H1 (cell line): Measurements from ENCODE around the gene WDR37. TPM values are rescaled to one million over a fixed set of nuclear protein-coding genes. Genes with fewer than 3 reads are reported as not detected.

Source experiments
- BCL11A ChIP-seq, 2 experiments: IDR thresholded peaks; one replicate each; pipeline ENCODE4 v1.6.1; 2011; ENCODE audit warnings: low read depth in 2 of 2, low read length in 2 of 2, mild to moderate bottlenecking in 2 of 2
- CBX5 ChIP-seq: fragments of 300-800, 300-1000 bp; sonication (generic); IDR thresholded peaks from 2 replicates; pipeline ENCODE4 v1.7.1; 2016; ENCODE audit warnings: antibody characterized with exemption, low read length, low read depth
- CBX8 ChIP-seq: fragments of 300-800, 300-1000 bp; sonication (generic); IDR thresholded peaks from 2 replicates; pipeline ENCODE4 v1.7.1; 2016; ENCODE audit warnings: low read depth, low read length, borderline replicate concordance
- CREB1 ChIP-seq: IDR thresholded peaks from 2 replicates; pipeline ENCODE4 v1.6.1; 2012; ENCODE audit warnings: inconsistent platforms
- FOSL1 ChIP-seq: IDR thresholded peaks from 2 replicates; pipeline ENCODE4 v1.6.1; 2011; ENCODE audit warnings: mild to moderate bottlenecking, low read depth, low read length, moderate library complexity; ENCODE audit not compliant: insufficient read depth
- GTF2F1 ChIP-seq: IDR thresholded peaks from 2 replicates; pipeline ENCODE4 v1.6.1; 2012; ENCODE audit warnings: low read depth, low read length, improper control_type of control experiment, borderline replicate concordance
- KDM4A ChIP-seq: IDR thresholded peaks from one replicate; pipeline ENCODE4 v1.7.1; 2012; ENCODE audit warnings: low read depth, mild to moderate bottlenecking, moderate library complexity, low read length, inconsistent platforms; ENCODE audit not compliant: severe bottlenecking
- MAFK ChIP-seq: IDR thresholded peaks from 2 replicates; pipeline ENCODE4 v1.6.1; 2012; ENCODE audit warnings: low read depth, mild to moderate bottlenecking, improper control_type of control experiment, low read length
- NRF1 ChIP-seq: IDR thresholded peaks from 2 replicates; pipeline ENCODE4 v1.6.1; 2011; ENCODE audit warnings: mild to moderate bottlenecking, low read depth, low read length, improper control_type of control experiment
- POLR2AphosphoS5 ChIP-seq: IDR thresholded peaks from 2 replicates; pipeline ENCODE4 v1.6.1; 2011; ENCODE audit warnings: low read depth, low read length
- RAD21 ChIP-seq, 2 experiments: IDR thresholded peaks in 1 of 2; conservative IDR thresholded peaks in 1 of 2; 2 replicates each; pipeline ENCODE4 v1.6.1; 2011; ENCODE audit warnings: low read depth in 2 of 2, low read length in 2 of 2, improper control_type of control experiment in 1 of 2, inconsistent platforms in 1 of 2, mild to moderate bottlenecking in 1 of 2, moderate library complexity in 1 of 2
- RBBP5 ChIP-seq: IDR thresholded peaks from 2 replicates; pipeline ENCODE4 v1.7.1; 2012; ENCODE audit warnings: low read depth, mild to moderate bottlenecking, inconsistent platforms, low read length, moderate library complexity, borderline replicate concordance
- RNF2 ChIP-seq: fragments of 200-900, 300-1000 bp; sonication (generic); IDR thresholded peaks from 2 replicates; pipeline ENCODE4 v1.7.1; 2016; ENCODE audit warnings: borderline replicate concordance, low read depth, mild to moderate bottlenecking, antibody characterized with exemption, low read length; ENCODE audit not compliant: poor library complexity, severe bottlenecking; ENCODE audit errors: missing control alignments
- SIX5 ChIP-seq: IDR thresholded peaks from 2 replicates; pipeline ENCODE4 v1.6.1; 2011; ENCODE audit warnings: mild to moderate bottlenecking, low read depth, low read length
- SP1 ChIP-seq: IDR thresholded peaks from 2 replicates; pipeline ENCODE4 v1.6.1; 2011; ENCODE audit warnings: low read depth, low read length
- SRF ChIP-seq: IDR thresholded peaks from 2 replicates; pipeline ENCODE4 v1.6.1; 2011; ENCODE audit warnings: mild to moderate bottlenecking, low read depth, low read length, moderate library complexity
- TAF7 ChIP-seq: optimal IDR thresholded peaks from 2 replicates; pipeline ENCODE3; 2011; ENCODE audit warnings: low read depth, mild to moderate bottlenecking, inconsistent platforms, low read length, moderate library complexity, borderline replicate concordance
- TBP ChIP-seq: IDR thresholded peaks from 2 replicates; pipeline ENCODE4 v1.6.1; 2011; ENCODE audit warnings: low read depth, low read length, improper control_type of control experiment
- YY1 ChIP-seq: IDR thresholded peaks from 2 replicates; pipeline ENCODE4 v1.6.1; 2011; ENCODE audit warnings: low read depth, mild to moderate bottlenecking, low read length
- polyA plus RNA-seq, 7 experiments: library from polyadenylated mRNA; depleted of rRNA in 3 of 7; stranded (reverse) in 5 of 7; unstranded in 2 of 7; fragments of >200 nt in 5 of 7; fragments of 200-250 nt in 2 of 7; gene quantifications; 1 replicate in 5 of 7; 2 replicates in 1 of 7; 4 replicates in 1 of 7; pipeline versions ENCODE4 v1.2.1 to v1.2.3, GENCODE V29; 2011 to 2013; ENCODE audit warnings: missing spikeins in 2 of 7, mixed read lengths in 2 of 7
- total RNA-seq: library from RNA; stranded (reverse); fragmentation: NEBNext Ultra II Directional; extraction: Animal tissue kit (Norgen Biotek cat#: 25700); gene quantifications from 2 replicates; pipeline ENCODE4 v1.2.1, GENCODE V29; 2021
- TF ChIP-seq, protein P1 (sequence below): IDR thresholded peaks from 2 replicates; pipeline ENCODE4 v1.6.1; 2011; ENCODE audit warnings: low read length, improper control_type of control experiment
- TF ChIP-seq, protein P2 (sequence below): IDR thresholded peaks from 2 replicates; pipeline ENCODE4 v1.6.1; 2011; ENCODE audit warnings: low read depth, mild to moderate bottlenecking, low read length; ENCODE audit not compliant: insufficient read depth

WDR37 gene
- total and polyA plus RNA-seq, 2 of the 8 experiments (the other 6 are each of a cell fraction or from before 2014, with no cell fraction given), result 9.6 to 12.0 TPM

DNA sequence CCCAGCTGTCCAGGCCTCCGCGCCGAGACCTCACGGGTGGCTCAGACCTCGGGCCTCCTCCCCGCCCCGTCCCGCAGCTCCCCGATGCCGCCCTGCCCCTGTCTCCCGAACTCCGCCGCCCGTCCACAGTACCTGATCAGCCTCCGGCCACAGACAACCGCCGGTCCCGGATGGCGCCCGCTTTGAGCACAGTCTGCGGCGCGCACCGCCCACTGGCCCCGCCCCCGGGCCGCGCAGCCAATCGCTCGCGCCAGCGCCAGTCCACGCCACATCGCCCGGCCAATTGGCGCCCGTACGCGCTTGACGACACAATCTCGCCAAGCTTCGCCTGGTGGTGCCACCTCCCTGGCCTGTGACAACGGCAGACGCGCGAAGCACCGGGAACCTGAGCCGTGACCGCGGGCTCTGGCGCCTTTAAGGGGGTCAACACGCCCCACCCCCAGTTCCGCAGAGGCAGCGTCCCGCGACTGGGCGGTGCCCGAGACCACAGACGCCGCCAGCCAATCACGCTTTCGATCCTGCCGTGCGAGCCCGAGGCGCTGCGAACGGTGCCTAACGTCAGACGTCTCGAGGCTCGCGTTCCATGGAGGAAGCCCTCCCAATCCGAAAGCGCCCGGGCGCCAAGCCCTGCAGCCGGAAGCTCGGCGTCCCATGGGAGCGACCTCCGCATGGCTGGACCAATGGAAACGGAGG lies 7.3 kb upstream of the WDR37 start, which contains the start of gene IDI1 (continued):
- no peak for TF ChIP-seq SRF
- no peak for TF ChIP-seq YY1
- TF ChIP-seq TBP, result peak; percentile 81
- TF ChIP-seq, protein P1, sequence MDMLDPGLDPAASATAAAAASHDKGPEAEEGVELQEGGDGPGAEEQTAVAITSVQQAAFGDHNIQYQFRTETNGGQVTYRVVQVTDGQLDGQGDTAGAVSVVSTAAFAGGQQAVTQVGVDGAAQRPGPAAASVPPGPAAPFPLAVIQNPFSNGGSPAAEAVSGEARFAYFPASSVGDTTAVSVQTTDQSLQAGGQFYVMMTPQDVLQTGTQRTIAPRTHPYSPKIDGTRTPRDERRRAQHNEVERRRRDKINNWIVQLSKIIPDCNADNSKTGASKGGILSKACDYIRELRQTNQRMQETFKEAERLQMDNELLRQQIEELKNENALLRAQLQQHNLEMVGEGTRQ, result no peak
- no peak for TF ChIP-seq FOSL1
- no peak for TF ChIP-seq MAFK
- no peak for TF ChIP-seq CBX5
- no peak for TF ChIP-seq RAD21 (IDR thresholded peaks at IDR 0.05 in 1 of 2, conservative IDR thresholded peaks at IDR 0.05 in 1 of 2; ENCODE audit: low read depth in 2 of 2, low read length in 2 of 2)
- TF ChIP-seq CBX8, result no peak
- no peak for TF ChIP-seq KDM4A
- peak; percentile 70 for TF ChIP-seq TAF7
- TF ChIP-seq, protein P2, sequence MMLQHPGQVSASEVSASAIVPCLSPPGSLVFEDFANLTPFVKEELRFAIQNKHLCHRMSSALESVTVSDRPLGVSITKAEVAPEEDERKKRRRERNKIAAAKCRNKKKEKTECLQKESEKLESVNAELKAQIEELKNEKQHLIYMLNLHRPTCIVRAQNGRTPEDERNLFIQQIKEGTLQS, result no peak
- TF ChIP-seq SIX5, result no peak
- no peak for TF ChIP-seq NRF1
- TF ChIP-seq CREB1, result peak; percentile 86
- peak; percentile 89 for TF ChIP-seq POLR2AphosphoS5
- TF ChIP-seq SP1, result peak; percentile 80
- TF ChIP-seq GTF2F1, result 0 out of 2 replicates have a peak, but pooled peaks have one; percentile 9
- no peak for TF ChIP-seq RNF2
- TF ChIP-seq RBBP5, result no peak; the same call in 1 of the 2 replicates
- no peak for TF ChIP-seq BCL11A (IDR thresholded peaks at IDR 0.05; ENCODE audit: low read depth in 2 of 2, low read length in 2 of 2)
- TF ChIP-seq, all 59 proteins: peak for 19
